Parathyroid adenoma (tissue), 2 donors: Measurements from ENCODE around the gene DCDC2B.

ENCODE experiments used
- H2AFZ ChIP-seq: fragments of 300-600 bp; sonication (generic); one replicate; pipeline ENCODE4 v1.7.0; 2017; ENCODE audit warnings: antibody characterized with exemption, mild to moderate bottlenecking
- H3K27ac ChIP-seq: fragments of 300-600 bp; sonication (generic); one replicate; pipeline ENCODE4 v1.7.0; 2017
- H3K27me3 ChIP-seq: fragments of 300-600 bp; sonication (generic); one replicate; pipeline ENCODE4 v1.7.0; 2017; ENCODE audit warnings: low read length; ENCODE audit not compliant: control insufficient read depth, insufficient read depth
- H3K36me3 ChIP-seq: fragments of 300-600 bp; sonication (generic); one replicate; pipeline ENCODE4 v1.7.0; 2017; ENCODE audit warnings: low read length; ENCODE audit not compliant: control insufficient read depth, insufficient read depth
- H3K4me1 ChIP-seq: fragments of 300-600 bp; sonication (generic); one replicate; pipeline ENCODE4 v1.7.0; 2017; ENCODE audit warnings: control low read depth
- H3K4me2 ChIP-seq: fragments of 300-600 bp; sonication (generic); one replicate; pipeline ENCODE4 v1.7.0; 2017; ENCODE audit warnings: low read length
- H3K4me3 ChIP-seq: fragments of 300-600 bp; sonication (generic); one replicate; pipeline ENCODE4 v1.7.0; 2017; ENCODE audit warnings: low read depth, low read length
- H3K79me2 ChIP-seq: fragments of 300-600 bp; sonication (generic); one replicate; pipeline ENCODE4 v1.7.0; 2017; ENCODE audit warnings: control low read depth
- H3K9ac ChIP-seq: fragments of 300-600 bp; sonication (generic); one replicate; pipeline ENCODE4 v1.7.0; 2017; ENCODE audit warnings: mild to moderate bottlenecking
- H3K9me3 ChIP-seq: fragments of 300-600 bp; sonication (generic); one replicate; pipeline ENCODE4 v1.7.0; 2017; ENCODE audit warnings: low read length; ENCODE audit not compliant: control insufficient read depth
- TF ChIP-seq, protein P1 (sequence below): fragments of 300-600 bp; sonication (generic); IDR thresholded peaks from one replicate; pipeline ENCODE4 v1.7.0; 2017; ENCODE audit warnings: antibody characterized with exemption, mild to moderate bottlenecking
- donor health status: primary hyperparathyroidism.

Gene DCDC2B

DNA sequence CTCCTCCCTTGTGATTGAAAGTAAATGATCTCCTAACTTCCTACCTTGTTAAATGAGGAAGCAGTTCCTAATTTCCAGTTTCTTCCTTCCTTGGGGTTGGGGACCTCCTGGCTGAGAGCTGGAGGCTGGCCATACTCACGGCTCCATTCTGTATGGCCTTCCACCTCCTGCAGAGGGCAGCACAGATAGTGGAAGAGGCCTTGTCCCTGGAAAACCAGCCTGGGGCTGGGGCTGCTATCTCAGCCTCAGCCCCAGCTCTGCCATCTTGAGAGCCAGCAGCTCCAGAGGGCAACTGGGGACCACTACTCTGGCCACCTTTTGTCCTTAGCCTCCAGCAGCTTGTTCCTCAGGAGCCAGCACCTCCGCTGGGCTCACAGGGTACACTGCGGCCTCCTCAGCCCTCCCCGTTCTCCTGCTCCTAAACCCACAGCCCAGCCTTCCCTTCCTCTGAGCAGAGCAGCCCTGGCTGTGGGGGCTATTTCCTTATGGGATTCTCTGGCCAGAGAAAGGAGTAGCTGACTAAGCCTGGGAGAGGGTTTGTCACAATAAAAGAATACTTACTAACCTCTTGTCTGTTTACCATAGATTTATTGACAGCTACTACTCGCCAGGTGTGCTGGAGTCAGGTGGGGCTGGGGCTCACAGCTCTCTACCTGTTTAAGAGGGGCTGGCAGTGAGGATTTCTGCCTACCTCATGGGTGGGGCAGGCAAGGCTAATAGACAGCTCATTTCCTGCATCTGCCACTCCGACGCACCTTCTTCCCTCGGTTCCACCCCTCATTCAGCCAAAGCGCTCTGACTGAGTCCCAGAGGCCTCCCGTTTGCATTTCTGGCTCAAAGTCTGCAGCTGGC lies 7.0 kb downstream of the DCDC2B start:
- no peaks in the 10 kb centered on the region for H3K79me2 ChIP-seq
- peaks cover 6% of the 10 kb centered on the region for H3K4me1 ChIP-seq
- H3K4me2 ChIP-seq: no peak overlapping the region
- no peak overlapping the region for H3K4me3 ChIP-seq
- no peaks in the 10 kb centered on the region for H3K9me3 ChIP-seq
- TF ChIP-seq, protein P1, sequence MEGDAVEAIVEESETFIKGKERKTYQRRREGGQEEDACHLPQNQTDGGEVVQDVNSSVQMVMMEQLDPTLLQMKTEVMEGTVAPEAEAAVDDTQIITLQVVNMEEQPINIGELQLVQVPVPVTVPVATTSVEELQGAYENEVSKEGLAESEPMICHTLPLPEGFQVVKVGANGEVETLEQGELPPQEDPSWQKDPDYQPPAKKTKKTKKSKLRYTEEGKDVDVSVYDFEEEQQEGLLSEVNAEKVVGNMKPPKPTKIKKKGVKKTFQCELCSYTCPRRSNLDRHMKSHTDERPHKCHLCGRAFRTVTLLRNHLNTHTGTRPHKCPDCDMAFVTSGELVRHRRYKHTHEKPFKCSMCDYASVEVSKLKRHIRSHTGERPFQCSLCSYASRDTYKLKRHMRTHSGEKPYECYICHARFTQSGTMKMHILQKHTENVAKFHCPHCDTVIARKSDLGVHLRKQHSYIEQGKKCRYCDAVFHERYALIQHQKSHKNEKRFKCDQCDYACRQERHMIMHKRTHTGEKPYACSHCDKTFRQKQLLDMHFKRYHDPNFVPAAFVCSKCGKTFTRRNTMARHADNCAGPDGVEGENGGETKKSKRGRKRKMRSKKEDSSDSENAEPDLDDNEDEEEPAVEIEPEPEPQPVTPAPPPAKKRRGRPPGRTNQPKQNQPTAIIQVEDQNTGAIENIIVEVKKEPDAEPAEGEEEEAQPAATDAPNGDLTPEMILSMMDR: peak; percentile 46
- H3K9ac ChIP-seq: no peak overlapping the region
- no peak overlapping the region for H2AFZ ChIP-seq
- no peaks in the 10 kb centered on the region for H3K36me3 ChIP-seq
- H3K27ac ChIP-seq: no peak overlapping the region
- no peaks in the 10 kb centered on the region for H3K27me3 ChIP-seq

DNA sequence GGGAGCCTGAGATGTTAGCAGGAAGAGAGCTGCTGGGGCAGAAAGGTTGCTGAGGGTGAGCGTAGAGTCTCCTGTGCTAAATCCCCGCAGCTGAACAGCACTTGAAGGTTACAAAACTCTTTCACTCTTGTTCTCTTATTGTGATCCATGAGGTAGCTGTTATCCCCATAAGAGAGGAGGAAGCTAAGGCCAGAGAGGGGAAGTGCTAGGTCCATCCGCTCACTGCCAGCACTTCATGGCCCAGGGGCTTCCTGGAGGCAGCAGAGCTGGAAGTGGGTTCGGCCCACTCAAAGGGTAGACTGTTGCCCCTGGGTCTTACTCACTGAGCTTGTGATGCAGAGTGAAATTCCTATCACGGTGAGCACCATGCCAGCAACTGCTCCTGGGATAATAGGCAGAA lies 7.7 kb downstream of the DCDC2B start:
- no peak overlapping the region for H3K4me2 ChIP-seq
- no peak overlapping the region for H3K9ac ChIP-seq
- H3K27me3 ChIP-seq: no peaks in the 10 kb centered on the region
- no peaks in the 10 kb centered on the region for H3K9me3 ChIP-seq
- H3K4me1 ChIP-seq: peaks cover 6% of the 10 kb centered on the region
- no peak overlapping the region for H2AFZ ChIP-seq
- no peaks in the 10 kb centered on the region for H3K36me3 ChIP-seq
- no peaks in the 10 kb centered on the region for H3K79me2 ChIP-seq
- no peak overlapping the region for H3K4me3 ChIP-seq
- no peak overlapping the region for H3K27ac ChIP-seq
- TF ChIP-seq, protein P1: no peak

DNA sequence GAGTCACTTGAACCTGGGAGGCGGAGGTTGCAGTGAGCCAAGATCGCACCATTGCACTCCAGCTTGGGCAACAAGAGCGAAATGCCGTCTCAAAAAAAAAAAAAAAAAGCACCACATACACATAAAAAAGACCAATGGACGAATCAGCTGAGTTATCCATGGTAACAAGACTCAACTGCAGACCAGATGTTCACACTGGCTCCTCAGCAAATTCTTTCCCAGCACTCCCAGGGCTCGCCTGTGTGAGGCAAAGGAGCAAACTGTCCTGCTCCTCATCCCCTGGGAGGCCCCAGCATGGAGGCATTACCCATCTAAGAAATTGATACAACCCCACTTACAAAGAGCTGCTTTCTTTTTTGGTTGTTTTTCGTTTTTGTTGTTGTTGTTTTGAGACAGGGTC lies 10.1 kb downstream of the DCDC2B start:
- H3K27ac ChIP-seq: no peak overlapping the region
- H3K36me3 ChIP-seq: no peaks in the 10 kb centered on the region
- H3K79me2 ChIP-seq: peaks cover 11% of the 10 kb centered on the region
- no peak overlapping the region for H3K9ac ChIP-seq
- no peaks in the 10 kb centered on the region for H3K9me3 ChIP-seq
- peaks cover 13% of the 10 kb centered on the region for H3K4me1 ChIP-seq
- no peak overlapping the region for H3K4me3 ChIP-seq
- no peak overlapping the region for H2AFZ ChIP-seq
- TF ChIP-seq, protein P1: no peak
- no peak overlapping the region for H3K4me2 ChIP-seq
- no peaks in the 10 kb centered on the region for H3K27me3 ChIP-seq

DNA sequence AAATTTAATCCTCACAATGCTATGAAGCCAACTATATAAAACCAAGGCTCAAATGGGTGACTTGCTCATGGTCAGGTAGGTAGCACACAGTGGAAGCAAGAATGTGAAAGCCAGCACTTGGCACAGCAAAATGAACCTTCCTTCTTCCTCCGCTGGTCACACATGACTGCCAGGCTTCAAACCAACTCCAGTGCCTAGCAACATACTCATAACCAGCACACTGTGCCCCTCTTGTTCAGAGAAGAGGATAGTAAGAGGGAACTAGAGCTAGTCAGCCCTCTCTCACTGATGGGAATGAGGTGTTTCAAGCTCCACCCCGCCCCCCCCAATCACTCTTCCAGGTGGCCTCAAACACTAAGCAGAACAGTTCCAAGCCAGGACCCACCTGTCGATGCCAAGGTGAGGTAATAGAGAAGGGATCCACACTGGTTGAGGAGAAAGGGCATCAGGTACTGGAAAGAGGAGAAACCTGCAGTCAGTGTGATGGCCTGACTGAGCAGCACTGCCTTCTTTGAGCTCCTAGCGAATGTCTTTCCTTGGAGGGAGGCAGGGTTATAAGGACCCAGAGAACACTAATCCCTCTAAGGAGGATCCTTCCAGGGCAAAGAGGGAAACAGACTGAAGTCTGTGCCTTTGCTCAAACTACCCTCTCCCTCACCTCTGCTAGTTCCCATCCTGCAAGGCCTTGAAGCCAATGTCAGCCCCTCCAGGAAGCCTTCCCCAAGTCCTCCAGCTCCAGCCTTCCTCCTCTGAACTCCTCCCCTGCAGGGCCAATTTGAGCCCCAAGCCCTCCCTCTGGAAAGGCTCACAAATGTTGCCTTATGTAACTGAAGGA lies 12.1 kb downstream of the DCDC2B start:
- Histone ChIP-seq H3K36me3 (no peaks in the 10 kb centered on the region), H3K27ac (peak overlapping the region; percentile 89), H3K9ac (no peak overlapping the region), H3K79me2 (peaks cover 11% of the 10 kb centered on the region), H3K4me3 (peak overlapping the region; percentile 99), H3K4me1 (peaks cover 13% of the 10 kb centered on the region), H3K27me3 (no peaks in the 10 kb centered on the region), H2AFZ (no peak overlapping the region), H3K9me3 (no peaks in the 10 kb centered on the region), H3K4me2 (peak overlapping the region; percentile 96)
- TF ChIP-seq, protein P1: no peak
